GM12878 (cell line): ENCODE measurements around the gene LMTK2. TPM values are rescaled to one million over a fixed set of nuclear protein-coding genes. Genes with fewer than 3 reads are reported as not detected.

ENCODE experiments used
- BHLHE40 ChIP-seq, 2 experiments: fragments of 450-650 bp in 1 of 2; IDR thresholded peaks; 2 replicates each; pipeline ENCODE4 v1.6.1; 2011 to 2017; ENCODE audit warnings: low read depth in 2 of 2, borderline replicate concordance in 1 of 2, improper control_type of control experiment in 1 of 2, low read length in 1 of 2, mild to moderate bottlenecking in 1 of 2
- DPF2 ChIP-seq: fragments of 450-650 bp; IDR thresholded peaks from 2 replicates; pipeline ENCODE4 v1.6.1; 2017; ENCODE audit warnings: mild to moderate bottlenecking
- EP300 ChIP-seq, 2 experiments: fragments of 150-350 bp in 1 of 2; IDR thresholded peaks; 2 replicates each; pipeline ENCODE4 v1.6.1; 2011 to 2012; ENCODE audit warnings: low read depth in 2 of 2, low read length in 2 of 2, borderline replicate concordance in 1 of 2, improper control_type of control experiment in 1 of 2, inconsistent platforms in 1 of 2; ENCODE audit not compliant: control insufficient read depth in 1 of 2
- GABPA ChIP-seq: IDR thresholded peaks from 2 replicates; pipeline ENCODE4 v1.6.1; 2014; ENCODE audit warnings: antibody characterized with exemption, low read depth, mild to moderate bottlenecking, inconsistent platforms
- IRF3 ChIP-seq: fragments of 450-650 bp; IDR thresholded peaks from 2 replicates; pipeline ENCODE4 v1.6.1; 2014; ENCODE audit warnings: mild to moderate bottlenecking
- NBN ChIP-seq: fragments of 450-650 bp; IDR thresholded peaks from 2 replicates; pipeline ENCODE4 v1.6.1; 2016
- NKRF ChIP-seq: fragments of 450-650 bp; conservative IDR thresholded peaks from 2 replicates; pipeline ENCODE4 v1.6.1; 2017; ENCODE audit warnings: mild to moderate bottlenecking, moderate library complexity
- POLR2A ChIP-seq: IDR thresholded peaks from 2 replicates; pipeline ENCODE4 v1.6.1; 2011; ENCODE audit warnings: low read depth, mild to moderate bottlenecking, low read length
- POLR2AphosphoS2 ChIP-seq: IDR thresholded peaks from 2 replicates; pipeline ENCODE4 v1.6.1; 2011; ENCODE audit warnings: low read depth, mild to moderate bottlenecking, low read length, improper control_type of control experiment, moderate library complexity
- RB1 ChIP-seq: fragments of 450-650 bp; formaldehyde crosslinking; IDR thresholded peaks from 2 replicates; pipeline ENCODE4 v1.6.1; 2017; ENCODE audit warnings: mild to moderate bottlenecking, borderline replicate concordance
- SIN3A ChIP-seq: IDR thresholded peaks from 2 replicates; pipeline ENCODE4 v1.6.1; 2012; ENCODE audit warnings: low read depth, low read length, improper control_type of control experiment
- SIX5 ChIP-seq: IDR thresholded peaks from 2 replicates; pipeline ENCODE4 v1.6.1; 2011; ENCODE audit warnings: mild to moderate bottlenecking, low read depth, low read length, moderate library complexity; ENCODE audit not compliant: severe bottlenecking
- SREBF2 ChIP-seq: IDR thresholded peaks from 2 replicates; pipeline ENCODE4 v1.6.1; 2012; ENCODE audit warnings: mild to moderate bottlenecking, low read length
- TCF3 ChIP-seq: IDR thresholded peaks from 2 replicates; pipeline ENCODE4 v1.6.1; 2012; ENCODE audit warnings: low read depth, mild to moderate bottlenecking, low read length, borderline replicate concordance; ENCODE audit not compliant: insufficient read depth
- ZBTB11 ChIP-seq: fragments of 450-650 bp; formaldehyde crosslinking; IDR thresholded peaks from 2 replicates; pipeline ENCODE4 v1.5.0; 2022; ENCODE audit warnings: mild to moderate bottlenecking, missing genetic modification characterization
- ZBTB40 ChIP-seq: fragments of 450-650 bp; IDR thresholded peaks from 2 replicates; pipeline ENCODE4 v1.6.1; 2016; ENCODE audit warnings: mild to moderate bottlenecking, moderate library complexity, borderline replicate concordance
- polyA plus RNA-seq, 11 experiments: library from polyadenylated mRNA; depleted of rRNA in 4 of 11; unstranded in 6 of 11; stranded (reverse) in 5 of 11; fragments of >200 nt; fragmentation: Nextera tagmentation in 4 of 11; fragmentation: Illumina TruSeq in 1 of 11; extraction: Ambion mirVana in 4 of 11; extraction: Trizol in 1 of 11; gene quantifications; 1 replicate in 1 of 11; 2 replicates in 10 of 11; pipeline versions ENCODE4 v1.2.1 to v1.2.3, GENCODE V29; 2011 to 2016; ENCODE audit warnings: inconsistent platforms in 2 of 11, missing spikeins in 2 of 11, low read depth in 1 of 11
- total RNA-seq, 4 experiments: library from RNA; depleted of rRNA in 3 of 4; stranded (reverse); fragments of >200 nt in 3 of 4; fragmentation: Illumina TruSeq in 1 of 4; extraction: Trizol in 1 of 4; gene quantifications; 2 replicates each; pipeline versions ENCODE4 v1.2.1 to v1.2.3, GENCODE V29; 2013 to 2021

Gene LMTK2
- total and polyA plus RNA-seq, 10 of the 15 experiments (the other 5 are each of a cell fraction or from before 2014, with no cell fraction given): 0.68 to 8.7 (median 4.6) TPM

- TF ChIP-seq NKRF (peak; percentile 54), SREBF2 (no peak), POLR2A (peak; percentile 86), ZBTB40 (peak; percentile 85), BHLHE40 (IDR thresholded peaks at IDR 0.05; ENCODE audit: borderline replicate concordance in 1 of 2, low read depth in 2 of 2, low read length in 1 of 2) (peak in 1 of 2 experiments; percentile 57; a peak in 1 of 4 replicates), GABPA (peak; percentile 88), SIX5 (peak; percentile 26), RB1 (peak; percentile 52; the same call in 1 of the 2 replicates), NBN (no peak), EP300 (IDR thresholded peaks at IDR 0.05; ENCODE audit: borderline replicate concordance in 1 of 2, control insufficient read depth in 1 of 2, low read depth in 2 of 2, low read length in 2 of 2) (no peak), IRF3 (peak; percentile 74), POLR2AphosphoS2 (no peak), DPF2 (peak; percentile 63), SIN3A (peak; percentile 21; the same call in 1 of the 2 replicates), TCF3 (peak; percentile 39; the same call in 1 of the 2 replicates), ZBTB11 (CRISPR knock-in tag) (peak; percentile 68)
Measured at GRCh38 chr7:98251601-98252424, 145.2 kb downstream of the LMTK2 start, which contains the start of gene TECPR1 (continued).
